HepG2 (cell line): ENCODE results near the gene FOXD2. TPM values are rescaled to one million over a fixed set of nuclear protein-coding genes. Genes with fewer than 3 reads are reported as not detected.

Experiments used
- HIVEP1 ChIP-seq: sonication (generic); formaldehyde crosslinking; IDR thresholded peaks from 2 replicates; pipeline ENCODE4 v1.4.0; 2020; ENCODE audit warnings: mild to moderate bottlenecking, missing genetic modification reagents
- HNRNPK ChIP-seq: fragments of 200-400 bp; formaldehyde crosslinking; IDR thresholded peaks from 2 replicates; pipeline ENCODE4 v1.6.1; 2018; ENCODE audit warnings: low read length, low read depth, moderate library complexity, mild to moderate bottlenecking; ENCODE audit not compliant: poor library complexity, severe bottlenecking
- MAFF ChIP-seq: IDR thresholded peaks from 2 replicates; pipeline ENCODE4 v1.6.1; 2011; ENCODE audit warnings: low read depth, low read length, improper control_type of control experiment
- MAX ChIP-seq: IDR thresholded peaks from 2 replicates; pipeline ENCODE4 v1.6.1; 2012; ENCODE audit warnings: inconsistent platforms
- MTA1 ChIP-seq: sonication (generic); formaldehyde crosslinking; IDR thresholded peaks from 2 replicates; pipeline ENCODE4 v1.4.0; 2020; ENCODE audit warnings: missing genetic modification reagents, mild to moderate bottlenecking, borderline replicate concordance
- MTA3 ChIP-seq: sonication (generic); formaldehyde crosslinking; IDR thresholded peaks from 2 replicates; pipeline ENCODE4 v1.4.0; 2020; ENCODE audit warnings: missing genetic modification reagents
- RFXAP ChIP-seq: sonication (generic); formaldehyde crosslinking; IDR thresholded peaks from 2 replicates; pipeline ENCODE4 v1.4.0; 2020; ENCODE audit warnings: missing genetic modification reagents, borderline replicate concordance
- SMARCE1 ChIP-seq: fragments of 450-650 bp; IDR thresholded peaks from 2 replicates; pipeline ENCODE4 v1.6.1; 2017; ENCODE audit warnings: borderline replicate concordance
- SYNCRIP ChIP-seq: fragments of 200-400 bp; formaldehyde crosslinking; IDR thresholded peaks from 2 replicates; pipeline ENCODE4 v1.6.1; 2018; ENCODE audit warnings: mild to moderate bottlenecking, low read depth, low read length; ENCODE audit not compliant: insufficient read depth
- TFDP1 ChIP-seq: IDR thresholded peaks from 2 replicates; pipeline ENCODE4 v1.6.1; 2016; ENCODE audit warnings: missing compliant biosample characterization, missing genetic modification reagents, borderline replicate concordance
- UBTF ChIP-seq: sonication (generic); formaldehyde crosslinking; IDR thresholded peaks from 2 replicates; pipeline ENCODE4 v1.4.0; 2020; ENCODE audit warnings: mild to moderate bottlenecking, missing genetic modification reagents
- ZNF577 ChIP-seq: sonication (generic); formaldehyde crosslinking; IDR thresholded peaks from 2 replicates; pipeline ENCODE4 v1.4.0; 2020; ENCODE audit warnings: mild to moderate bottlenecking, low read depth, missing genetic modification reagents, borderline replicate concordance
- ZNF780A ChIP-seq: sonication (generic); formaldehyde crosslinking; IDR thresholded peaks from 2 replicates; pipeline ENCODE4 v1.8.0; 2022; ENCODE audit warnings: mild to moderate bottlenecking, missing genetic modification reagents, moderate library complexity
- polyA plus RNA-seq, 8 experiments: library from polyadenylated mRNA; depleted of rRNA in 3 of 8; stranded (reverse) in 7 of 8; unstranded in 1 of 8; fragments of >200 nt; fragmentation: Illumina TruSeq in 4 of 8; extraction: Trizol in 4 of 8; gene quantifications; 2 replicates each; pipeline versions ENCODE4 v1.2.1 to v1.2.3, GENCODE V29; 2011 to 2016; ENCODE audit warnings: low read depth in 4 of 8, missing spikeins in 1 of 8, mixed read lengths in 1 of 8; ENCODE audit not compliant: insufficient read depth in 1 of 8
- total RNA-seq, 5 experiments: library from RNA; depleted of rRNA; stranded (reverse); fragments of >200 nt; fragmentation: Illumina TruSeq; extraction: Trizol; gene quantifications; 2 replicates each; pipeline ENCODE4 v1.2.3, GENCODE V29; 2016; ENCODE audit warnings: low read depth in 1 of 5
- TF ChIP-seq, protein P1 (sequence below): sonication (generic); formaldehyde crosslinking; IDR thresholded peaks from 2 replicates; pipeline ENCODE4 v1.4.0; 2020; ENCODE audit warnings: missing genetic modification reagents
- TF ChIP-seq, protein P2 (sequence below): sonication (generic); formaldehyde crosslinking; IDR thresholded peaks from 2 replicates; pipeline ENCODE4 v1.4.0; 2020; ENCODE audit warnings: missing genetic modification reagents
- TF ChIP-seq, protein P3 (sequence below): IDR thresholded peaks from 2 replicates; pipeline ENCODE4 v1.6.1; 2018; ENCODE audit warnings: missing genetic modification reagents
- TF ChIP-seq, protein P4 (sequence below): IDR thresholded peaks from 2 replicates; pipeline ENCODE4 v1.6.1; 2016

FOXD2 gene
- total and polyA plus RNA-seq, 2 of the 13 experiments (the other 11 are each of a cell fraction or from before 2014, with no cell fraction given): 0.01 to 0.09 TPM

DNA sequence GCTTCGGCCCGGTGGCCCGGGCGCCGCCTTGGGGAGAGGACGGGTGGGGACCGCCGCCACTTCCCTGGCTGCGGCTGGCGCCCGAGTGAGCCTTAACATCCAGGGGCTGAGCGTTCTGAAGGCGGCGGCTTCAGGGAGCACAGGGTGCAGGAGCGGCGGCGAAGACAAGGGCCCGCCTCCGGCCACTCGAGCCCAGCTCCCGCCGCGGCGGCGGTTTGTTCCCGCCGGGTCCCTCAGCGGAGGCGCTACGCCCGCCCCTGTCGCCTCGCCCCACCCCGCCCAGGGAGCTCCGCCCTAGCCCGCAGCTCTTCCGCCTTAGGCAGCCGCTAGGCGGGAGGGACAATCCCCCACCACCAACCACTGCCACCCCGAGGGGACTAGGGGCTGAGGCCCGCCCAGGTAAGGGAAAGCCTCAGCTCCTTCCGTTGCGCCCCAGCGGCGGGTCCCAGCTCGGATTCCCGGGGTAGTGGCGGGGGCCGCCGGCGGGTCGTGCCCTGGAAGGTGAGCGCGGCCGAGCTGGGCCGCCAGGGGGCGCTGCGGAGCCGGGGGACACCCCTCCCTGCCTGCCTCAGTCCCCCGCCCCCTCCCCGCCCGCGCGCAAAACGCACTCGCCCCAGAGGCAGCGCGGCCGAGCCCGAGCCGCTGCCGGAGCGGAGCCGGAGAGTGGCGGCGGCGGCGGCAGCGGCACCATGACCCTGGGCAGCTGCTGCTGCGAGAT is at the start of gene FOXD2 (continued):
- 0 out of 2 replicates have a peak, but pooled peaks have one; percentile 47 for TF ChIP-seq TFDP1 (CRISPR knock-in tag)
- TF ChIP-seq, protein P1, sequence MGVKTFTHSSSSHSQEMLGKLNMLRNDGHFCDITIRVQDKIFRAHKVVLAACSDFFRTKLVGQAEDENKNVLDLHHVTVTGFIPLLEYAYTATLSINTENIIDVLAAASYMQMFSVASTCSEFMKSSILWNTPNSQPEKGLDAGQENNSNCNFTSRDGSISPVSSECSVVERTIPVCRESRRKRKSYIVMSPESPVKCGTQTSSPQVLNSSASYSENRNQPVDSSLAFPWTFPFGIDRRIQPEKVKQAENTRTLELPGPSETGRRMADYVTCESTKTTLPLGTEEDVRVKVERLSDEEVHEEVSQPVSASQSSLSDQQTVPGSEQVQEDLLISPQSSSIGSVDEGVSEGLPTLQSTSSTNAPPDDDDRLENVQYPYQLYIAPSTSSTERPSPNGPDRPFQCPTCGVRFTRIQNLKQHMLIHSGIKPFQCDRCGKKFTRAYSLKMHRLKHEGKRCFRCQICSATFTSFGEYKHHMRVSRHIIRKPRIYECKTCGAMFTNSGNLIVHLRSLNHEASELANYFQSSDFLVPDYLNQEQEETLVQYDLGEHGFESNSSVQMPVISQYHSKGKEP (CRISPR knock-in tag): no peak
- TF ChIP-seq SMARCE1: no peak
- TF ChIP-seq MTA3 (CRISPR knock-in tag): no peak
- no peak for TF ChIP-seq MAFF
- TF ChIP-seq, protein P2, sequence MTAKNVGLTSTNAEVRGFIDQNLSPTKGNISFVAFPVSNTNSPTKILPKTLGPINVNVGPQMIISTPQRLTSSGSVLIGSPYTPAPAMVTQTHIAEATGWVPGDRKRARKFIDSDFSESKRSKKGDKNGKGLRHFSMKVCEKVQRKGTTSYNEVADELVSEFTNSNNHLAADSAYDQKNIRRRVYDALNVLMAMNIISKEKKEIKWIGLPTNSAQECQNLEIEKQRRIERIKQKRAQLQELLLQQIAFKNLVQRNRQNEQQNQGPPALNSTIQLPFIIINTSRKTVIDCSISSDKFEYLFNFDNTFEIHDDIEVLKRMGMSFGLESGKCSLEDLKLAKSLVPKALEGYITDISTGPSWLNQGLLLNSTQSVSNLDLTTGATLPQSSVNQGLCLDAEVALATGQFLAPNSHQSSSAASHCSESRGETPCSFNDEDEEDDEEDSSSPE (CRISPR knock-in tag): peak; percentile 59
- peak; percentile 48 for TF ChIP-seq HNRNPK
- TF ChIP-seq ZNF780A: 0 out of 2 replicates have a peak, but pooled peaks have one; percentile 67
- TF ChIP-seq SYNCRIP: no peak
- peak; percentile 39 for TF ChIP-seq MAX
- TF ChIP-seq HIVEP1 (CRISPR knock-in tag): peak; percentile 60; the same call in 1 of the 2 replicates
- TF ChIP-seq RFXAP: no peak
- TF ChIP-seq, protein P3, sequence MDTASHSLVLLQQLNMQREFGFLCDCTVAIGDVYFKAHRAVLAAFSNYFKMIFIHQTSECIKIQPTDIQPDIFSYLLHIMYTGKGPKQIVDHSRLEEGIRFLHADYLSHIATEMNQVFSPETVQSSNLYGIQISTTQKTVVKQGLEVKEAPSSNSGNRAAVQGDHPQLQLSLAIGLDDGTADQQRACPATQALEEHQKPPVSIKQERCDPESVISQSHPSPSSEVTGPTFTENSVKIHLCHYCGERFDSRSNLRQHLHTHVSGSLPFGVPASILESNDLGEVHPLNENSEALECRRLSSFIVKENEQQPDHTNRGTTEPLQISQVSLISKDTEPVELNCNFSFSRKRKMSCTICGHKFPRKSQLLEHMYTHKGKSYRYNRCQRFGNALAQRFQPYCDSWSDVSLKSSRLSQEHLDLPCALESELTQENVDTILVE (CRISPR knock-in tag): peak; percentile 32; the same call in 1 of the 2 replicates
- TF ChIP-seq MTA1: no peak
- TF ChIP-seq, protein P4, sequence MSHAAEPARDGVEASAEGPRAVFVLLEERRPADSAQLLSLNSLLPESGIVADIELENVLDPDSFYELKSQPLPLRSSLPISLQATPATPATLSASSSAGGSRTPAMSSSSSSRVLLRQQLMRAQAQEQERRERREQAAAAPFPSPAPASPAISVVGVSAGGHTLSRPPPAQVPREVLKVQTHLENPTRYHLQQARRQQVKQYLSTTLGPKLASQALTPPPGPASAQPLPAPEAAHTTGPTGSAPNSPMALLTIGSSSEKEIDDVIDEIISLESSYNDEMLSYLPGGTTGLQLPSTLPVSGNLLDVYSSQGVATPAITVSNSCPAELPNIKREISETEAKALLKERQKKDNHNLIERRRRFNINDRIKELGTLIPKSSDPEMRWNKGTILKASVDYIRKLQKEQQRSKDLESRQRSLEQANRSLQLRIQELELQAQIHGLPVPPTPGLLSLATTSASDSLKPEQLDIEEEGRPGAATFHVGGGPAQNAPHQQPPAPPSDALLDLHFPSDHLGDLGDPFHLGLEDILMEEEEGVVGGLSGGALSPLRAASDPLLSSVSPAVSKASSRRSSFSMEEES: 0 out of 2 replicates have a peak, but pooled peaks have one; percentile 29
- TF ChIP-seq UBTF (CRISPR knock-in tag): peak; percentile 82; the same call in 1 of the 2 replicates
- no peak for TF ChIP-seq ZNF577 (CRISPR knock-in tag)
